ENCODE results near the gene SPSB3. TPM values are rescaled to one million over a fixed set of nuclear protein-coding genes. Genes with fewer than 3 reads are reported as not detected.
A peak's percentile ranks its signal among the peaks of the same experiment; 100 is the strongest.

The SPSB3 gene
- polyA plus RNA-seq, 1 donor (not counting 4 experiments of a cell fraction or from before 2014, with no cell fraction given): 9.5 TPM

DNA sequence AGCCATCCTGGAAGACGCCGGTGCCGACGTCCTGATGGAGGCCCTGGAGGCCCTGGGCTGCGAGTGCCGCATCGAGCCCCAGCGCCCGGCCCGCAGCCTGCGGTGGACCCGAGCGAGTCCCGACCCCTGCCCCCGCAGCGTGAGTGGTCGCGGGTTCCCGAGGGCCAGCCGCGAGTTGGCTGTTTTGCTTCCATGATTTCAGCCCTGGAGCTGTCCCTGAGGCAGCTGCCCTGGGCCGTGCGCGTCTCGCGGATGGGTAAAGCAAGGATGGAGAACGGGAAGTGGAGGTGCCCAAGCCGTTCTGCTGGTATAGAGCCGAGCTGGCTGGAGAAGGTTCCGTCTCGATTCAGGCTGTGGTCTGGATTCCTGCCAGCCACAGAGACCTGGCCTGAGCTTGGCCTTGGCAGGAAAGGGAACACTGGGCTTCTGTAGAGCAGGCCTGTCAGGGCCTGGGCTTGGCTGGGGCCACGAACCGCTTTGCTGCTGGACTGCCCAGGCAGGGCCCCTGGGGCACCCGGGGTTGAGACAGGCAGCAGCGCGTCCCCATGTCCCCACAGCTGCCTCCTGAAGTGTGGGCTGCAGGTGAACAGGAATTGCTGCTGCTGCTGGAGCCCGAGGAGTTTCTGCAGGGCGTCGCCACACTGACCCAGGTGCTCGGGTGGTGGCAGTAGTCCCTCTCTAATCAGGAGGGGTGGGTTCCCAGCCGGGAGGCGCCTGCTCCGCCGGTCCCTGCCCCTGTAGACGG is 8.5 kb downstream of the SPSB3 start:
- Histone ChIP-seq H3K4me3 (ENCODE audit: control insufficient read depth in 2 of 3, extremely low read depth in 1 of 3, insufficient read depth in 2 of 3, low read depth in 1 of 3, low read length in 3 of 3) (peak overlapping the region; percentile 73 to 75 (median 73)), H3K79me2 (ENCODE audit: control insufficient read depth, insufficient read depth, low read length) (peaks cover 32% of the 10 kb centered on the region), H3K9me3 (ENCODE audit: control insufficient read depth, low read depth, low read length) (no peaks in the 10 kb centered on the region), H3K27ac (ENCODE audit: control insufficient read depth, insufficient read depth, low read length) (peak overlapping the region; percentile 76), H3K4me2 (ENCODE audit: control insufficient read depth, extremely low read depth, insufficient read depth, low read depth, low read length) (peak overlapping the region; percentile 95), H3K27me3 (ENCODE audit: control insufficient read depth, extremely low read depth, insufficient read depth, low read length) (no peaks in the 10 kb centered on the region), H4K20me1 (ENCODE audit: control insufficient read depth, extremely low read depth, insufficient read depth, low read length) (peaks cover 2% of the 10 kb centered on the region), H2AFZ (ENCODE audit: control insufficient read depth, low read length) (no peak overlapping the region), H3K9ac (ENCODE audit: control insufficient read depth, extremely low read depth, insufficient read depth, low read length) (peak overlapping the region; percentile 81), H3K4me1 (ENCODE audit: control insufficient read depth, extremely low read depth, insufficient read depth, low read length) (peaks cover 22% of the 10 kb centered on the region), H3K36me3 (ENCODE audit: control insufficient read depth in 2 of 2, extremely low read depth in 1 of 2, insufficient read depth in 2 of 2, low read length in 2 of 2) (peaks cover 3 to 14% of the 10 kb centered on the region in 2 experiments), H3K9me1 (ENCODE audit: control insufficient read depth, extremely low read depth, insufficient read depth, low read length) (no peaks in the 10 kb centered on the region)
- DNase-seq (ENCODE audit: low read depth, low spot score) (no peak), FAIRE-seq (no peak)
- dilution Hi-C loops (cut with MboI; ENCODE audit: extremely low pct_ligation_motif_present, low sequenced_read_pairs): no loop called here
- no peak for TF ChIP-seq EZH2 (IDR thresholded peaks at IDR 0.05; ENCODE audit: low read length)
- peak in 1 of 3 experiments; percentile 2 for TF ChIP-seq CTCF (optimal IDR thresholded peaks at IDR 0.05 in 1 of 3, IDR thresholded peaks at IDR 0.05 in 1 of 3, conservative IDR thresholded peaks at IDR 0.05 in 1 of 3; ENCODE audit: extremely low read depth in 1 of 3, insufficient read depth in 2 of 3, low read length in 3 of 3)

- no peak for DNase-seq (ENCODE audit: low read depth, low spot score)
- Histone ChIP-seq H3K9me1 (ENCODE audit: control insufficient read depth, extremely low read depth, insufficient read depth, low read length) (no peaks in the 10 kb centered on the region), H3K9ac (ENCODE audit: control insufficient read depth, extremely low read depth, insufficient read depth, low read length) (peak within 1 kb of the TSS; percentile 81)
Measured at GRCh38 chr16:1772908-1773702, 9.3 kb downstream of the SPSB3 start, which contains the start of gene MRPS34. MRPS34 (minus strand) TSS chr16:1773134; CDS start chr16:1773119, 15 bp downstream.

More at GRCh38 chr16:1772908-1773702, 9.3 kb downstream of the SPSB3 start, which contains the start of gene MRPS34:
- Histone ChIP-seq H3K36me3 (ENCODE audit: control insufficient read depth in 2 of 2, extremely low read depth in 1 of 2, insufficient read depth in 2 of 2, low read length in 2 of 2) (peaks cover 3 to 11% of the 10 kb centered on the region in 2 experiments), H3K9me3 (ENCODE audit: control insufficient read depth, low read depth, low read length) (no peaks in the 10 kb centered on the region), H3K27me3 (ENCODE audit: control insufficient read depth, extremely low read depth, insufficient read depth, low read length) (no peaks in the 10 kb centered on the region), H3K27ac (ENCODE audit: control insufficient read depth, insufficient read depth, low read length) (peak within 1 kb of the TSS; percentile 76), H2AFZ (ENCODE audit: control insufficient read depth, low read length) (peak within 1 kb of the TSS; percentile 74), H4K20me1 (ENCODE audit: control insufficient read depth, extremely low read depth, insufficient read depth, low read length) (peaks cover 2% of the 10 kb centered on the region), H3K4me2 (ENCODE audit: control insufficient read depth, extremely low read depth, insufficient read depth, low read depth, low read length) (peak within 1 kb of the TSS; percentile 99), H3K4me3 (ENCODE audit: control insufficient read depth in 2 of 3, extremely low read depth in 1 of 3, insufficient read depth in 2 of 3, low read depth in 1 of 3, low read length in 3 of 3) (peak within 1 kb of the TSS; percentile 73 to 75 (median 73)), H3K79me2 (ENCODE audit: control insufficient read depth, insufficient read depth, low read length) (peaks cover 32% of the 10 kb centered on the region), H3K4me1 (ENCODE audit: control insufficient read depth, extremely low read depth, insufficient read depth, low read length) (peaks cover 22% of the 10 kb centered on the region)
- dilution Hi-C loops (cut with MboI; ENCODE audit: extremely low pct_ligation_motif_present, low sequenced_read_pairs): no loop called here
- FAIRE-seq: no peak
- TF ChIP-seq EZH2 (IDR thresholded peaks at IDR 0.05; ENCODE audit: low read length): no peak
- TF ChIP-seq CTCF (optimal IDR thresholded peaks at IDR 0.05 in 1 of 3, IDR thresholded peaks at IDR 0.05 in 1 of 3, conservative IDR thresholded peaks at IDR 0.05 in 1 of 3; ENCODE audit: extremely low read depth in 1 of 3, insufficient read depth in 2 of 3, low read length in 3 of 3): peak; percentile 51 to 84 (median 84)
